Urinary bladder (tissue), 4 donors: ENCODE measurements around the gene CYTH3. TPM values are rescaled to one million over a fixed set of nuclear protein-coding genes. Genes with fewer than 3 reads are reported as not detected.
"Not testable (repeated sequence)": the region's sequence is repeated elsewhere in the genome, so short reads cannot be mapped to it uniquely, and the experiment has no call there.

ENCODE experiments used
- DNase-seq: peaks from one replicate; pipeline ENCODE4 v3.0.0-alpha.2; 2015; ENCODE audit errors: extremely low spot score
- H3K27ac ChIP-seq: one replicate; pipeline ENCODE4 v1.5.1; 2013; ENCODE audit warnings: low read depth, mild to moderate bottlenecking, moderate library complexity
- H3K36me3 ChIP-seq: one replicate; pipeline ENCODE4 v1.6.1; 2013; ENCODE audit warnings: mild to moderate bottlenecking, moderate library complexity; ENCODE audit not compliant: insufficient read depth
- H3K4me1 ChIP-seq: one replicate; pipeline ENCODE4 v1.6.1; 2013; ENCODE audit warnings: mild to moderate bottlenecking, moderate library complexity; ENCODE audit not compliant: insufficient read depth
- H3K4me3 ChIP-seq: one replicate; pipeline ENCODE4 v1.5.1; 2013; ENCODE audit warnings: low read depth, low read length
- WGBS: extraction: QIAGEN DNeasy Blood & Tissue Kit; methylation state at CpG from one replicate; pipeline ENCODE4 v1.1.7; 2013; 5-methylcytosine and 5-hydroxymethylcytosine counted together
- polyA plus RNA-seq: library from polyadenylated mRNA; stranded (reverse); fragments of 200-250 nt; gene quantifications from one replicate; pipeline ENCODE4 v1.2.3, GENCODE V29; 2013
- total RNA-seq: library from RNA; depleted of rRNA; stranded (reverse); fragments of >200 nt; gene quantifications from one replicate; pipeline ENCODE4 v1.2.3, GENCODE V29; 2014
- donor health status: healthy with polysubstance abuse.
- donor health status: healthy.

Gene CYTH3
- total and polyA plus RNA-seq, 2 donors: 23.5 to 28.9 TPM

- Histone ChIP-seq H3K36me3 (no peaks in the 10 kb centered on the region), H3K4me3 (no peak overlapping the region), H3K27ac (peak overlapping the region; percentile 43), H3K4me1 (no peaks in the 10 kb centered on the region)
- 10% methylated on average over 9 of the region's 9 CpGs for WGBS
- peak; percentile 67 for DNase-seq
Observed at GRCh38 chr7:6228361-6229229, 43.8 kb downstream of the CYTH3 start.

DNA sequence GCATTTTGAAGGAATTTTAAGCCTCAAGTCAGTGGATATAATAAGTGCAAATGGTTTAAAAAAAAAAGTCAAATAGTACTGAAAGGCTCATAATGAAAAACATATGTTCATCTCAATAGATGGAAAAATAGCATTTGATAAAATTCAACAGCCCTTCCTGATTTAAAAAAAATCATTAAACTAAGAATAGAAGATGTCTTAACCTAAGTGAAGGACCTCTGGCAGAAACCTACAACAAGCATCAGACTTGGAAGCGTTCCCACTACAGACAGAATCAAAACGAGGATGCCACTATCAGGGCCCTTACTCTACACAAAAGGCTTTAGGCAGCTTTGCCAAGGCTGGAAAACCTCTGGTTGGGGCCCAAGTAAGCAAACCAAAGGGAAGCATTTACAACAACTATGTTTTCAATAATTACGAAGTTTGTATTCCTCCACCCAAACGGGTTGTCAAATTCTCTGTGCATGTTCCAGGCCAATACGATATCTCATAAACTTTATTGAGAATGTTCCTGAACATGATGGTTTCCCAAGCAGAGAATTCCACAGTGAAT lies 45.1 kb downstream of the CYTH3 start:
- 17% methylated on average over 5 of the region's 5 CpGs for WGBS
- peak; percentile 45 for DNase-seq
- no peaks in the 10 kb centered on the region for H3K4me1 ChIP-seq

GRCh38 chr7:6226194-6226799 lies 46.1 kb downstream of the CYTH3 start:
- WGBS: 22% methylated on average over 3 of the region's 3 CpGs
- Histone ChIP-seq H3K4me3 (no peak overlapping the region), H3K27ac (peak overlapping the region; percentile 43), H3K4me1 (no peaks in the 10 kb centered on the region), H3K36me3 (no peaks in the 10 kb centered on the region)
- no peak for DNase-seq

More for the DNA sequence above, 45.1 kb downstream of the CYTH3 start:
- H3K4me3 ChIP-seq: no peak overlapping the region
- H3K36me3 ChIP-seq: no peaks in the 10 kb centered on the region
- H3K27ac ChIP-seq: no peak overlapping the region

DNA sequence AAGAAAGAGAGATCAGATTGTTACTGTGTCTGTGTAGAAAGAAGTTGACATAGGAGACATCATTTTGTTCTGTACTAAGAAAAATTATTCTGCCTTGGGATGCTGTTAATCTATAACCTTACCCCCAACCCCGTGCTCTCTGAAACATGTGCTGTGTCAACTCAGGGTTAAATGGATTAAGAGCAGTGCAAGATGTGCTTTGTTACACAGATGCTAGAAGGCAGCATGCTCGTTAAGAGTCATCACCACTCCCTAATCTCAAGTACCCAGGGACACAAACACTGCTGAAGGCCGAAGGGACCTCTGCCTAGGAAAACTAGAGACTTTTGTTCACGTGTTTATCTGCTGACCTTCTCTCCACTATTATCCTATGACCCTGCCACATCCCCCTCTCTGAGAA lies 49.0 kb downstream of the CYTH3 start:
- not testable (repeated sequence) for H3K4me3 ChIP-seq, H3K36me3 ChIP-seq, DNase-seq, H3K27ac ChIP-seq, H3K4me1 ChIP-seq
- WGBS: 58% methylated on average over 4 of the region's 4 CpGs

DNA sequence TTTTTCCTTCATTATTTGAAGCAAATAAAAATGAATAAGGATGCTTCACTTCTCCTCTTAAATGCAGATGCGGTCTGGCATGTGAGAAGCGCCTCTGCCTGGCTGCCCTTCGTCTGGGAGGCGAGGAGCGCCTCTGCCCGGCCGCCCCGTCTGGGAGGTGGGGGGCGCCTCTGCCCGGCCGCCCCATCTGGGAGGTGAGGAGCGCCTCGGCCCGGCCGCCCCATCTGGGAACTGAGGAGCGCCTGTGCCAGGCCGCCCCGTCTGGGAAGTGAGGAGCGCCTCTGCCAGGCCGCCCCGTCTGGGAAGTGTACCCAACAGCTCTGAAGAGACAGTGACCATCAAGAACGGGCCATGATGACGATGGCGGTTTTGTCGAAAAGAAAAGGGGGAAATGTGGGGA lies 49.4 kb downstream of the CYTH3 start:
- whole genome bisulfite sequencing: 98% methylated on average over 22 of the region's 25 CpGs
- H3K4me3 ChIP-seq, DNase-seq, H3K27ac ChIP-seq, H3K36me3 ChIP-seq, H3K4me1 ChIP-seq: not testable (repeated sequence)

GRCh38 chr7:6221340-6222319 lies 50.8 kb downstream of the CYTH3 start:
- Histone ChIP-seq H3K36me3 (no peaks in the 10 kb centered on the region), H3K27ac (no peak overlapping the region), H3K4me1 (no peaks in the 10 kb centered on the region), H3K4me3 (no peak overlapping the region)
- DNase-seq: no peak
- WGBS: 81% methylated on average over 9 of the region's 9 CpGs

DNA sequence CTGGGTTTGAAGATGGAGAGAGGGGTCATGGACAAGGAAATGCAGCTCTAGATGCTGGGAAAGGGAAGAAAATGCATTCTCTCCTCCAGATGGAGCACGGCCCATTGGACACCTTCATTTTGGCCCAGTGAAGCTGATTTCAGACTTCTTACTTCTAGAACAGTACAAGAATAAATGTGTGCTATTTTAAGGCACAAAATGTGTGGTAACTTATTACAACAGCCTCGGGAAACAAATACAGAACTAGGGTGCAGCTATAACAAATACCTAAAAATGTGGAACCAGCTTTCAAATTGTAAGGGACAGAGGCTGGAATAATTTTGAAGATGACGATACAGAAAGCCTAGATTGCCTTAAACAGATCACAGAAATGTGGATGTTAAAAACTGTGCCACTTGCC lies 54.1 kb downstream of the CYTH3 start:
- Histone ChIP-seq H3K4me3 (no peak overlapping the region), H3K4me1 (no peaks in the 10 kb centered on the region), H3K36me3 (no peaks in the 10 kb centered on the region), H3K27ac (no peak overlapping the region)
- no peak for DNase-seq
- WGBS: 76% methylated on average over 3 of the region's 3 CpGs

DNA sequence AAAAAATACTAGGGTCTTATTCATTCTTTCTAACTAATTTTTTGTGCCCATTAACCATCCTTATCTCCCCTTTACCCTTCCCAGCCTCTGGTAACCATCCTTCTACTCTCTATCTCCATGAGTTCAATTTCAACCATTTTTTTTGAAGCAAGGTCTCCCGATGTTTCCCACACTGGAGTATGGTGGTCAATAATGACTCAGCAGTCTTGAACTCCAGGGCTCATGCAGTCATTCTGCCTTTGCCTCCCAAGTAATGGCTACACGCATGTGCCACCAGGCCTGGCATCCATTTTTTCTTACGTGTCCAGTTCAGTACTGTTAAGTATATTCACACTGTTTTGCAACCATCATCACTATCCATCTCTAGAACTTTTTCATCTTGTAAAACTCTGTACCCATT lies 60.4 kb downstream of the CYTH3 start:
- DNase-seq: no peak
- peaks cover 1% of the 10 kb centered on the region for H3K4me1 ChIP-seq
- no peak overlapping the region for H3K27ac ChIP-seq
- H3K36me3 ChIP-seq: no peaks in the 10 kb centered on the region
- WGBS: 96% methylated on average over 3 of the region's 3 CpGs
- no peak overlapping the region for H3K4me3 ChIP-seq

DNA sequence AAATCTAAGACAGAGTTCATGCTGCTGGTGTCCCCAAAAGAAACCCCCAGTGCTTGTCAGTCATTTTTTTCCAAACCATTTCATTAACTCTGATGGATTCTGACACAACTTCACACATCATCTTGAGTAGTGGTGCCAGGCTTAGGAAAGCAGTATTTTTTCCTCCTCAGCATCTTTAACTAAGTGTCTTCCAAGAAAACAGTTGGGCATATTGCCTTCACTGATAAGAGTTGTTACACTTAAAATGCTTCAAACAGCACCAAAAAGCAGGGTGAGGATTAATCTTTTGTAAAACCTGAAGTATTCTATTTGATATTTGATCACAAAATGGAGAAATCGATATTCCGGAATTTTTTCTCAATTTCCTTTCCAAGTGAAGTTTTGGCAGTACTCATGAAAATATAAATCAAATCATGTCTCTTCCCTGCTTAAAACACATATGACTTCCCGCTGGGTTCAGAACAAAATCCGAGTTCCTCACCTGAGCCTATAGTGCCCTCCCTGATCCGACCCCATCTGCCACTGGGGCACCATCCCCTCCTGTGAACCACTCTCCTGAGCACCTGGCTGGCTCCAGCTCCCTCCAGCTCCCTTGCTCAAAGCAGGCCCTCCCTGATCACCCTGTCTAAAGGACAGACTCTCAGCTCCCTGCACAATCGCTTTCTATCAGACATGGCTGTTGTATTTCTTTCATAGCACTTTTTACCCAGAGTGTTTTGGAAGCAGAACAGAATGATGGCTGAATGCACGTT lies 61.6 kb downstream of the CYTH3 start:
- Histone ChIP-seq H3K36me3 (no peaks in the 10 kb centered on the region), H3K27ac (no peak overlapping the region), H3K4me1 (peaks cover 1% of the 10 kb centered on the region), H3K4me3 (no peak overlapping the region)
- WGBS: 83% methylated on average over 7 of the region's 7 CpGs
- DNase-seq: no peak

- Histone ChIP-seq H3K27ac (no peak overlapping the region), H3K4me3 (no peak overlapping the region), H3K4me1 (peaks cover 1% of the 10 kb centered on the region), H3K36me3 (no peaks in the 10 kb centered on the region)
- WGBS: 23% methylated on average over 6 of the region's 6 CpGs
- no peak for DNase-seq
Observed at GRCh38 chr7:6209340-6209739, 63.1 kb downstream of the CYTH3 start.

GRCh38 chr7:6208573-6209328 lies 63.7 kb downstream of the CYTH3 start:
- WGBS: 97% methylated on average over 5 of the region's 5 CpGs
- Histone ChIP-seq H3K36me3 (no peaks in the 10 kb centered on the region), H3K4me3 (no peak overlapping the region), H3K27ac (no peak overlapping the region), H3K4me1 (peaks cover 1% of the 10 kb centered on the region)
- no peak for DNase-seq

GRCh38 chr7:6205971-6206660 lies 66.3 kb downstream of the CYTH3 start:
- WGBS: 72% methylated on average over 3 of the region's 3 CpGs
- Histone ChIP-seq H3K27ac (no peak overlapping the region), H3K4me3 (no peak overlapping the region), H3K4me1 (peaks cover 1% of the 10 kb centered on the region), H3K36me3 (no peaks in the 10 kb centered on the region)
- DNase-seq: no peak
